LoVo (cell line): ENCODE measurements around the gene SHB.
"Not testable (repeated sequence)": the region's sequence is repeated elsewhere in the genome, so short reads cannot be mapped to it uniquely, and the experiment has no call there.

Experiments
- DNase-seq: peaks from one replicate; pipeline ENCODE4 v3.0.0-alpha.2; 2016; ENCODE audit warnings: low spot score

Gene SHB

GRCh38 chr9:37899041-37899440, 170.0 kb downstream of the SHB start:
- DNase-seq: no peak

GRCh38 chr9:37897665-37898064, 171.4 kb downstream of the SHB start:
- no peak for DNase-seq

GRCh38 chr9:37892063-37892462, 177.0 kb downstream of the SHB start:
- no peak for DNase-seq

GRCh38 chr9:37891042-37891441, 178.0 kb downstream of the SHB start:
- not testable (repeated sequence) for DNase-seq

- no peak for DNase-seq
Measured at GRCh38 chr9:37889536-37889935, 179.5 kb downstream of the SHB start.

GRCh38 chr9:37887977-37888583, 180.9 kb downstream of the SHB start:
- DNase-seq: not testable (repeated sequence)

GRCh38 chr9:37880916-37881479, 188.0 kb downstream of the SHB start:
- no peak for DNase-seq

GRCh38 chr9:37876376-37876775, 192.7 kb downstream of the SHB start:
- DNase-seq: no peak

GRCh38 chr9:37873955-37874354, 195.1 kb downstream of the SHB start:
- DNase-seq: no peak

- no peak for DNase-seq
Measured at GRCh38 chr9:37870799-37871176, 198.2 kb downstream of the SHB start.

GRCh38 chr9:37870081-37870798, 198.8 kb downstream of the SHB start:
- no peak for DNase-seq
